IMR-90 (cell line): ENCODE results near the gene DPF3.
A peak's percentile ranks its signal among the peaks of the same experiment; 100 is the strongest.

ENCODE experiments used
- BHLHE40 ChIP-seq: fragments of 150-350 bp; IDR thresholded peaks from 2 replicates; pipeline ENCODE4 v1.6.1; 2016; ENCODE audit warnings: mild to moderate bottlenecking, low read depth, low read length
- CEBPB ChIP-seq: IDR thresholded peaks from 2 replicates; pipeline ENCODE4 v1.6.1; 2012; ENCODE audit warnings: low read depth, low read length, improper control_type of control experiment
- CTCF ChIP-seq: conservative IDR thresholded peaks from 2 replicates; pipeline ENCODE4 v1.5.1; 2012; ENCODE audit warnings: mild to moderate bottlenecking, low read depth, low read length, improper control_type of control experiment
- ELK1 ChIP-seq: fragments of 150-350 bp; IDR thresholded peaks from 2 replicates; pipeline ENCODE4 v1.6.1; 2016; ENCODE audit warnings: low read depth, mild to moderate bottlenecking, low read length, moderate library complexity, borderline replicate concordance
- FOS ChIP-seq: fragments of 150-350 bp; IDR thresholded peaks from 2 replicates; pipeline ENCODE4 v1.6.1; 2016; ENCODE audit warnings: low read depth, low read length
- MAFK ChIP-seq: IDR thresholded peaks from 2 replicates; pipeline ENCODE4 v1.6.1; 2012; ENCODE audit warnings: low read depth, low read length, improper control_type of control experiment
- MAZ ChIP-seq: IDR thresholded peaks from 2 replicates; pipeline ENCODE4 v1.6.1; 2012; ENCODE audit warnings: low read depth, mild to moderate bottlenecking, low read length, improper control_type of control experiment, moderate library complexity, borderline replicate concordance
- MXI1 ChIP-seq: IDR thresholded peaks from 2 replicates; pipeline ENCODE4 v1.6.1; 2012; ENCODE audit warnings: low read depth, mild to moderate bottlenecking, low read length, moderate library complexity, borderline replicate concordance
- NFE2L2 ChIP-seq: fragments of 150-350 bp; IDR thresholded peaks from 2 replicates; pipeline ENCODE4 v1.6.1; 2016; ENCODE audit warnings: low read depth, mild to moderate bottlenecking, low read length
- POLR2A ChIP-seq: IDR thresholded peaks from 2 replicates; pipeline ENCODE4 v1.6.1; 2012; ENCODE audit warnings: mild to moderate bottlenecking, low read depth, low read length
- RAD21 ChIP-seq: IDR thresholded peaks from 2 replicates; pipeline ENCODE4 v1.6.1; 2012; ENCODE audit warnings: low read length, improper control_type of control experiment
- RCOR1 ChIP-seq: IDR thresholded peaks from 2 replicates; pipeline ENCODE4 v1.6.1; 2012; ENCODE audit warnings: mild to moderate bottlenecking, low read length, improper control_type of control experiment; ENCODE audit not compliant: insufficient replicate concordance
- RFX5 ChIP-seq: IDR thresholded peaks from 2 replicates; pipeline ENCODE4 v1.8.0; 2012; ENCODE audit warnings: low read depth, mild to moderate bottlenecking, low read length, moderate library complexity
- USF2 ChIP-seq: fragments of 150-350 bp; IDR thresholded peaks from 2 replicates; pipeline ENCODE4 v1.6.1; 2017; ENCODE audit warnings: mild to moderate bottlenecking, antibody characterized with exemption, low read length, low read depth

DNA sequence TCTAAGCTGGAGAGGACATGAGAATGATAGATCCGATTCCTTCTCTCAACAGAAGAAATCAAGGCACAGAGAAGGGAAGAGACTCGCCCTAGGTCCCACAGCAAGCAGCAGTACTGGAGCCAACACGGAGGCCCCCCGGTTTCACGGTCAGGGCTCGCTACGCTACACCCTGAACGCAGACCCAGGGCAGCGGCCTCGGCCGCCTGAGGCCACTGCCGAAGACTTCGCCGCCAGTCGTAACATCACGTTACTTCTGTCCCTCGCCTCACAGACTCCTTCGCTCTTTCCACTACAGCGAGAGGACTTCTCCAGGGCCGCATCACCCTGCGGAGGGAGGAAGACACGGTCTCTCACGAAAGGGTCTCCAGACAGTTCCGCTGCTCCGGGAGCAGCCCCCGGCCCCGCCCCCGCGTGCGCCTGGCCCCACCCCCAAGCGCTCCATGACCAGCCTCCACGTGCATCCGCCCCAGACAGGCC lies 32.0 kb upstream of the DPF3 start:
- TF ChIP-seq POLR2A (no peak; the same call in 1 of the 2 replicates), CTCF (no peak), RFX5 (no peak), RCOR1 (no peak), USF2 (0 out of 2 replicates have a peak, but pooled peaks have one; percentile 40), FOS (no peak), RAD21 (no peak), ELK1 (no peak), MAFK (no peak), MAZ (no peak), MXI1 (no peak), BHLHE40 (no peak; the same call in 1 of the 2 replicates), NFE2L2 (no peak), CEBPB (no peak)
